HG03432 (cell line): ENCODE measurements around the gene LGI4.
"Not testable (repeated sequence)": the region's sequence is repeated elsewhere in the genome, so short reads cannot be mapped to it uniquely, and the experiment has no call there.

Experiments used
- ATAC-seq: cut with Tn5 transposase; IDR thresholded peaks from one replicate; pipeline ENCODE4 v1.9.1; 2021; ENCODE audit warnings: mild to moderate bottlenecking, moderate library complexity; ENCODE audit not compliant: unreplicated experiment

LGI4 gene

GRCh38 chr19:35161434-35161743 is 26.5 kb upstream of the LGI4 start:
- no peak for ATAC-seq

GRCh38 chr19:35160629-35161433 is 26.0 kb upstream of the LGI4 start:
- no peak for ATAC-seq

- no peak for ATAC-seq
Observed at GRCh38 chr19:35159606-35160005, 24.7 kb upstream of the LGI4 start.

GRCh38 chr19:35157431-35157830 is 22.6 kb upstream of the LGI4 start:
- no peak for ATAC-seq

GRCh38 chr19:35156673-35157014 is 21.8 kb upstream of the LGI4 start:
- no peak for ATAC-seq

- no peak for ATAC-seq
Observed at GRCh38 chr19:35155981-35156672, 21.3 kb upstream of the LGI4 start.

- ATAC-seq, result no peak
Observed at GRCh38 chr19:35155441-35155840, 20.6 kb upstream of the LGI4 start.

GRCh38 chr19:35154525-35155406 is 19.9 kb upstream of the LGI4 start, which contains the start of gene FXYD5:
FXYD5 (plus strand) TSS chr19:35154735; CDS start chr19:35155551, 816 bp downstream.
- no peak for ATAC-seq

GRCh38 chr19:35153701-35154524 is 19.1 kb upstream of the LGI4 start:
- ATAC-seq, result no peak

GRCh38 chr19:35153129-35153522 is 18.3 kb upstream of the LGI4 start:
- ATAC-seq, result not testable (repeated sequence)

- ATAC-seq, result no peak
Observed at GRCh38 chr19:35151273-35152065, 16.6 kb upstream of the LGI4 start.

- ATAC-seq, result no peak
Observed at GRCh38 chr19:35150445-35150844, 15.6 kb upstream of the LGI4 start.

GRCh38 chr19:35149463-35149862 is 14.6 kb upstream of the LGI4 start:
- no peak for ATAC-seq

GRCh38 chr19:35146746-35147459 is 12.0 kb upstream of the LGI4 start:
- ATAC-seq, result no peak

GRCh38 chr19:35144600-35145436 is 10.0 kb upstream of the LGI4 start:
- no peak for ATAC-seq

GRCh38 chr19:35144259-35144599 is 9.4 kb upstream of the LGI4 start:
- ATAC-seq, result no peak

- no peak for ATAC-seq
Observed at GRCh38 chr19:35143818-35144217, 9.0 kb upstream of the LGI4 start.

GRCh38 chr19:35143231-35143715 is 8.4 kb upstream of the LGI4 start, which contains the start of gene FXYD7:
FXYD7 (plus strand) TSS chr19:35143255; CDS start chr19:35143334, 79 bp downstream.
- no peak for ATAC-seq
